ENCODE measurements around the gene CSHL1. TPM values are rescaled to one million over a fixed set of nuclear protein-coding genes. Genes with fewer than 3 reads are reported as not detected.
A peak's percentile ranks its signal among the peaks of the same experiment; 100 is the strongest.

The CSHL1 gene
- total RNA-seq, 2 donors from 2014 or later, result not detected

DNA sequence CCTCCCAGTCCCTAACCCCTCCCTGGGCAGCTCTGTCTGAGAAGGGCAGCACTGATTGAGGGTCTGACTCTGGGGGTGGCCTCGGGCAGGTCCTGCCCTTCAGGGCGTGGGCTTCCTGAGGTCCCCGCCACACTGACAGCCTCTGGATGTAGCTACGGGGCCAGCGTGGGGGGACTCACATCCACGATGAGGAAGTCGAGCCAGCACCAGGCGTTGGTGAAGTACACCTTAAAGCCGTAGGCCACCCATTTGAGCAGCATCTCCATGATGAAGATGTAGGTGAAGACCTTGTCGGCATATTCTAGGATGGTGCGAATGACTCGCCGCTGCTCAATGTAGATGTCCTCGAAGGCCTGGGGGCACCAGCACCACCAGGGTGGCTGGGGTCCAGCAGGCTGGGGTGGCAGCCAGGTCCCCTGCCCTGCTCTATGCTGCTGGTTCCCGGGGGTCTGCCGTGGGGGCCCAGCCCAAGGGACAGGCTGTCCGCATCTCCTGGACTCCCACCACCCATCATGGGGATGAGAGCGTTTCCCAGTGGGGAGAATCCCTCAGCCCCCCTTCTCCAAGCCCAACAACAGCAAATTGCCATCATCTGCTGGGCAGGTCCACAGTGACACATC, 36.8 kb upstream of the CSHL1 start:
- TF ChIP-seq, protein P1, sequence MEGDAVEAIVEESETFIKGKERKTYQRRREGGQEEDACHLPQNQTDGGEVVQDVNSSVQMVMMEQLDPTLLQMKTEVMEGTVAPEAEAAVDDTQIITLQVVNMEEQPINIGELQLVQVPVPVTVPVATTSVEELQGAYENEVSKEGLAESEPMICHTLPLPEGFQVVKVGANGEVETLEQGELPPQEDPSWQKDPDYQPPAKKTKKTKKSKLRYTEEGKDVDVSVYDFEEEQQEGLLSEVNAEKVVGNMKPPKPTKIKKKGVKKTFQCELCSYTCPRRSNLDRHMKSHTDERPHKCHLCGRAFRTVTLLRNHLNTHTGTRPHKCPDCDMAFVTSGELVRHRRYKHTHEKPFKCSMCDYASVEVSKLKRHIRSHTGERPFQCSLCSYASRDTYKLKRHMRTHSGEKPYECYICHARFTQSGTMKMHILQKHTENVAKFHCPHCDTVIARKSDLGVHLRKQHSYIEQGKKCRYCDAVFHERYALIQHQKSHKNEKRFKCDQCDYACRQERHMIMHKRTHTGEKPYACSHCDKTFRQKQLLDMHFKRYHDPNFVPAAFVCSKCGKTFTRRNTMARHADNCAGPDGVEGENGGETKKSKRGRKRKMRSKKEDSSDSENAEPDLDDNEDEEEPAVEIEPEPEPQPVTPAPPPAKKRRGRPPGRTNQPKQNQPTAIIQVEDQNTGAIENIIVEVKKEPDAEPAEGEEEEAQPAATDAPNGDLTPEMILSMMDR (IDR thresholded peaks at IDR 0.05), result no peak
- no peak for DNase-seq (ENCODE audit: low spot score)
- no peaks in the 10 kb centered on the region for H3K36me3 ChIP-seq
- H3K4me3 ChIP-seq, result no peak overlapping the region
- H3K9me3 ChIP-seq, result no peaks in the 10 kb centered on the region
- no peak overlapping the region for H3K27ac ChIP-seq
- H3K27me3 ChIP-seq, result no peaks in the 10 kb centered on the region
- peaks cover 0 to 13% of the 10 kb centered on the region in 2 donors for H3K4me1 ChIP-seq

DNA sequence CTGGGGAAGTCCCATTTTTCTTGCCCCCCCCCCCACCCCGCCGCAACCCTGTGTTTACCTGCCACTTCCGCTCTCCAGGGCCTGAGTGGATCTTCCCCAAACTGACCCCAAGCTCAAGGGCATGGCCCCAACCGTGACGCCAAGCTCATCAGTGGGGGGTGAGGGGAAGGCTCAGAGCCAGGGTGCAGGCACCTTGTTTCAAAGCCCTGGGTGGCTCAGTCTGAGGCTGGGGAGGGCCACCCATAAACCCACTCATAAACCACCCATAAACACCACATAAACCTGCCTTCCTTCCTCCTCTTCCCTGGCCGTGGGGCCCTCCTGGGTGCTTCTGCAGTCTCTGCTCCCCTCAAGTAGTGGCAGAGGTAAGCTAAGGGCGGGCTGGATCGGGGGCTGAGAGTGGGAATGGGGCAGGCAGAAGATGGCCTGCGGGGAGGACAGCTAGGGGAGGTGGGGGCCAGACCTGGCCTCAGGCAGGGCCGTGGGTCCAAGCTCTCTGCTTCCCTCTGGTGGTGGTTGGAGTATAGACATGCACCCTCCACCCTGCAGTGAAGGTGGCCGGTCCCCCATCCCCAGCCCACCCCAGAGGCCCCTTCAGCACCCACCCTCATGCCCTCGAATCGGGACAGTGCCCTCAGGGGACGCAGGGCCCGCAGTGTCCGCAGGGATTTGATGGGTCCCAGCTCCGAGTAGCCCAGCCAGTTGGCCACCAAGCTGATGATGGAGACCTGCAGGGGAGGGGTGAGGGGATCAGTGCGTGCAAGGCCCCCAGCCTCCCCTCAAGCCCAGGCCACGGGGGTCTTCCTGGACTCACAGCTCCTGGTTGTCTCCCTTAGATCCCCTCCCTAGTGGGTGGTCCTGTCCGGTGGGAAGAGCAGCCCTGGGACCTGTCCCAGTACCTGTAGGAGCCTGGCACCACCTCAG, 35.6 kb upstream of the CSHL1 start:
- DNase-seq (ENCODE audit: low spot score), result no peak
- no peak overlapping the region for H3K27ac ChIP-seq

DNA sequence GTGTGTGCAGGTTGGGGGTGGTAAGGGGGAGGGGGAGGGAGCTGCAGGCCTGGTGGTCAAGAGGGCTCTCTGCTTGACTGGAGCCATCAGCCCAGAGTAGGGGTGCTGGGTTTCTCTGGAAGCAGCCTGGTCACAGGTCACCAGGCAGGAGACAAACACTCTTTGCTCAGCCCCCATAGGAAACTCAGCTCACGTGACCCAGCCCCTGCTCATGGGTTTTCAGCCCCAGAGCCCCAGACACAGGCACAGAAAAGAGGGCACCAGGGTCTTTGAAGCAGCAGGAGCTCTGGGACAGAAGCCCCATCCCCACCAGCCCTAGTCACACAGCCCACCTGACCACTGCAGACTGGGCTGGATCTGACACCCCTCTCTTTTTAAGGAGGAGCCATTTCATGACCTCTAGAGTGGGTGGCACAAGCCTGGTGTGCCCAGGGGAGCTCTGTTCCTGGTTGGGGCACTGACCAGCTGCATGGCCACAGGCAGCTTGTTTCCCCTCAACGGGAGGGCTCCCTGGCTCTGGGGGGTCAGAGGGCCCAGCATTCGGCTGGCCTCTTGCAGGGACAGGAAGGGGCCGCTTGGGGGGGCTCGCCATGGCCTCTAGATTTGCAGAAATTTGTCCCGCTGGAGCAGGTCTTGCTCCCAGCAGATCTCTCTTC, 34.9 kb upstream of the CSHL1 start:
- TF ChIP-seq, protein P1 (IDR thresholded peaks at IDR 0.05), result no peak
- Histone ChIP-seq H3K27ac (no peak overlapping the region), H3K27me3 (no peaks in the 10 kb centered on the region), H3K36me3 (no peaks in the 10 kb centered on the region), H3K4me3 (no peak overlapping the region), H3K9me3 (no peaks in the 10 kb centered on the region), H3K4me1 (peaks cover 0 to 13% of the 10 kb centered on the region in 2 donors)
- no peak for DNase-seq (ENCODE audit: low spot score)

More for the DNA sequence above, 35.6 kb upstream of the CSHL1 start:
- TF ChIP-seq, protein P1 (IDR thresholded peaks at IDR 0.05), result peak; percentile 54 to 87
- Histone ChIP-seq H3K27me3 (no peaks in the 10 kb centered on the region), H3K9me3 (no peaks in the 10 kb centered on the region), H3K4me3 (no peak overlapping the region), H3K36me3 (no peaks in the 10 kb centered on the region), H3K4me1 (peaks cover 0 to 13% of the 10 kb centered on the region in 2 donors)

DNA sequence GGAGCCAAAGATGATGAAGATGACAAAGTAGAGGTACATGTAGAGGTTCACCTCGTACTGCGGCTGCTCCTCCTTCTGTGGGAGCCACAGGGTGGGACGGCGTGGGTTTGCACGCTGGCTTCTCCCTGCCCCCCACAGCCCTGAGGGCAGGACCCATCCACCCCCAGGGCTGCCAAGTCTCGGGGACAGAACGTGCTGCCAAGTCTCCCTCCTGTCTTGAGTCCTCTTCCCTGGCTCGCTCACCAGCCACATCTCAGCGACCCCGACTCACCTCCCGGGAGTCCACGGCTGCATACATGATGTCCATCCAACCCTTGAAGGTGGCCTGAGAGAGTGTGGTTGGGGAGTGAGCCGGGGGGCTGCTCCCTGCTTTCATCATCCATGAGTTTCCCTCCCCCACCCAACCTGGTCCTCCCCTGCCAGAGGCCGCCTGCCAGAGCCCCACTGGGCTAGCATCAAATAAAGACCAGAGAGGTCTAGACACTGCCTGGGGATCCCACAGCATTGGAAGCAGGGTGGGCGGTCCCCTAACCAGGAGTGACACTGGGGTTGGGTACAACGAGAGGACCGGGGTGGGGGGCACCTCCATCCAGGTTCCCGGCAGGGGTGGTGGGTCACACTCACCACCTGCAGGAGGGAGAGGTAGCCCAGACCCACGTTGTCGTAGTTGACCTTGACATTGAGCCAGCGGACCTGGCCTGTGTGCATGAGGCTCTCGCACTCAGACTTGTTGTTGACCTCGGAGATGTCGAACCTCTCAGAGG, 33.9 kb upstream of the CSHL1 start:
- Histone ChIP-seq H3K36me3 (no peaks in the 10 kb centered on the region), H3K27ac (no peak overlapping the region), H3K27me3 (no peaks in the 10 kb centered on the region), H3K4me1 (peaks cover 0 to 13% of the 10 kb centered on the region in 2 donors), H3K4me3 (no peak overlapping the region), H3K9me3 (no peaks in the 10 kb centered on the region)
- no peak for DNase-seq (ENCODE audit: low spot score)
- TF ChIP-seq, protein P1 (IDR thresholded peaks at IDR 0.05), result no peak

DNA sequence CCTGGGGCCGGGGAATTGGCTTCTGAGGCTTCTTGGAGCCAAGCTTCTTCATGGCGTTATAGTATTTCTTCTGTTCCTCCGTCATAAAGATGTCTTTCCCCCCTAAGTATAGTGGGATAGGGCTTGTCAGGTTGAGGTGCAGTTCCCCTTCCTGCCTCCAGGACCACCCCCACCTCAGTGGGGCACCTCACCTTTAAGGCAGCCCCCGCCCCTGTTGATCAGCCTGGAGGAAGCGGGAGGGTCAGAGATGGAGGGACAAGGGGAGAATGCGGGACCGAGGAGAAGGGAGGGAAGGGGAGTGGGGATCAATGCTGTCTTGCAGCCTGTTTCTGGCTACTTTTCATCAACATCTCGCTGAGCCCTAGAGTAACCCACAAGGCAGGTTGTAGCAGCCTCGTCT, 32.7 kb upstream of the CSHL1 start:
- Histone ChIP-seq H3K27me3 (no peaks in the 10 kb centered on the region), H3K4me3 (no peak overlapping the region), H3K9me3 (no peaks in the 10 kb centered on the region), H3K4me1 (peaks cover 0 to 13% of the 10 kb centered on the region in 2 donors), H3K36me3 (no peaks in the 10 kb centered on the region), H3K27ac (no peak overlapping the region)
- DNase-seq (ENCODE audit: low spot score), result no peak
- TF ChIP-seq, protein P1 (IDR thresholded peaks at IDR 0.05), result no peak

Measured in right atrium auricular region (tissue), 2 donors.